GM19025 (cell line): Measurements from ENCODE around the gene GMCL1.

Experiments
- ATAC-seq: cut with Tn5 transposase; IDR thresholded peaks from one replicate; pipeline ENCODE4 v1.9.1; 2021; ENCODE audit warnings: mild to moderate bottlenecking, low read depth, moderate library complexity; ENCODE audit not compliant: unreplicated experiment

Gene GMCL1

DNA sequence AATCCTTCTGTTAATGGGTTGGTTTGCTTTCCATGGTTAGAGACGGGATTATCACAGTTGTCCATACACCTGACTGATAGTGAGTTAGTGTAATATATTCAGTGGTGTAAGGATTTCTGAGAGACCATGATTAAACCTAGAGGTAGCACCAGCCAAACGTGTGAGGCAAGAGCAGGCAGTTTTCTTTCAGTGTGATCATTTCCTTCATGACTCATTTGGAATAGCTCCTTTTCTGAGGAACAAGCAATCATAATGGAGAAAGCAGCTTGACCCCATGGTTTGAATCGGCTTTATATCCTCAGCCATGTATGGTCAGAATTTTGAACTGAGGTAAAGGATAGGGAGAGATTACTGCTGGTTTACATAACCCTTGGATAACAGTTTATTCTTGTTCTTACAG lies 88.4 kb downstream of the GMCL1 start:
- ATAC-seq: no peak

GRCh38 chr2:69918401-69918800 lies 88.9 kb downstream of the GMCL1 start:
- ATAC-seq: no peak

GRCh38 chr2:69923116-69923515 lies 93.7 kb downstream of the GMCL1 start:
- ATAC-seq: no peak

DNA sequence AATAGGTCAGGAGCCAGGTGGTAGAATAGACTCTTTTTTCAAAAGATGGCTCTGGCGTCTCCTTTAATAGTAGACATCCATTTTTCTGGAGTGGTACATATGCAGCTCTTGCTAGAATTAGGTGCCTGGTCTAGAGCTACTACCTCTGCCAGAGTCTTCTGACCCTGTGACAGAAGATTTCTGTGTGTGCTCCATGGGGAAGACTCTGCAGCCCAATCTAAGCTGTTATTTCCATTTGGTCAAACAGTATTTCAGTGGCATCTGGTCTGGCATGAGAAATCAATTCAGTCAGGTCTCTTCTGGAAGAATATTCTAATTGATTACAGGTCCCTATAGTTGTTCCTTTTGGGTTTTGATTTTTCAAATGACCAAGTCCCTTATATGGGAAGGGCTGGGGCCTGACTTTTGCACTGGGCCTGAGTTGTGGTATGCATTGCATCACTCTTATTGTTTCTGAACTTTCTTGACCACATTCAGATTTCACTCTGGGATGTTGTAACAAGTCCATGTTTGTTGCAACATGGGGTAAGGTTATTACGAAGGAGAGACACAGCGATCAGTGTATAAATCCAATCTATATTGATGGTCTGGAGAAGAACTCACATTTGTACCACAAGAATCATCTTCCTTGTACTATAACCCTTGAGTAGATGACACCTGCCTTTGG lies 97.5 kb downstream of the GMCL1 start:
- ATAC-seq: no peak
